Adipose tissue (tissue), 3 donors: ENCODE data around the gene MRPL51. TPM values are rescaled to one million over a fixed set of nuclear protein-coding genes. Genes with fewer than 3 reads are reported as not detected.
"Not testable (repeated sequence)": the region's sequence is repeated elsewhere in the genome, so short reads cannot be mapped to it uniquely, and the experiment has no call there.

Experiments used
- H3K27ac ChIP-seq: one replicate; pipeline ENCODE4 v1.5.1; 2013; ENCODE audit warnings: low read depth, low read length
- WGBS, 3 donors: extraction: QIAGEN DNeasy Blood & Tissue Kit; methylation state at CpG; one replicate each; pipeline ENCODE4 v1.1.7; 2013; 5-methylcytosine and 5-hydroxymethylcytosine counted together
- polyA plus RNA-seq, 3 donors: library from polyadenylated mRNA; stranded (reverse); fragments of 200-250 nt; gene quantifications; one replicate each; pipeline ENCODE4 v1.2.3, GENCODE V29; 2013
- donor health status: healthy with polysubstance abuse.
- donor health status: Bipolar disorder and iron deficiency.
- donor health status: healthy.

The MRPL51 gene
- polyA plus RNA-seq, 3 donors = 74.8 to 100 (median 94.9) TPM

- WGBS, 3 donors = 1% methylated on average over 14 of the region's 14 CpGs
- H3K27ac ChIP-seq = no peak overlapping the region
Observed at GRCh38 chr12:6494258-6494743, 1.2 kb upstream of the MRPL51 start.

- H3K27ac ChIP-seq = peak within 1 kb of the TSS; percentile 66
- 0 to 1% (median 0%) methylated on average over 47 to 49 of the region's 49 CpGs for WGBS, 3 donors
Observed at GRCh38 chr12:6493497-6494257, 615 bp upstream of the MRPL51 start, which contains the start of gene NCAPD2. Gene NCAPD2, plus strand, starts transcription at chr12:6494102. Its CDS starts 997 bp downstream, at chr12:6495099.

GRCh38 chr12:6490673-6491072 is 2.4 kb downstream of the MRPL51 start:
- WGBS, 3 donors = 98 to 100% (median 100%) methylated on average over 1 of the region's 1 CpG
- H3K27ac ChIP-seq = not testable (repeated sequence)

GRCh38 chr12:6489449-6489848 is 3.6 kb downstream of the MRPL51 start:
- no peak overlapping the region for H3K27ac ChIP-seq
- 72 to 75% (median 72%) methylated on average over 4 of the region's 4 CpGs for WGBS, 3 donors

- 84 to 85% (median 85%) methylated on average over 1 of the region's 1 CpG for WGBS, 3 donors
- no peak overlapping the region for H3K27ac ChIP-seq
Observed at GRCh38 chr12:6488240-6488639, 4.8 kb downstream of the MRPL51 start.

- WGBS, 3 donors = 72 to 86% (median 85%) methylated on average over 20 of the region's 20 CpGs
Observed at GRCh38 chr12:6478416-6478815, 14.6 kb downstream of the MRPL51 start.

GRCh38 chr12:6477601-6478377 is 15.3 kb downstream of the MRPL51 start:
- 90 to 96% (median 95%) methylated on average over 36 to 37 of the region's 37 CpGs for WGBS, 3 donors
- H3K27ac ChIP-seq = not testable (repeated sequence)

More at GRCh38 chr12:6478416-6478815, 14.6 kb downstream of the MRPL51 start:
- no peak overlapping the region for H3K27ac ChIP-seq

- H3K27ac ChIP-seq = no peak overlapping the region
- WGBS, 3 donors = 70 to 79% (median 77%) methylated on average over 3 of the region's 3 CpGs
Observed at GRCh38 chr12:6476489-6476888, 16.6 kb downstream of the MRPL51 start.

GRCh38 chr12:6475233-6475975 is 17.7 kb downstream of the MRPL51 start:
- H3K27ac ChIP-seq = not testable (repeated sequence)
- WGBS, 3 donors = 87 to 93% (median 92%) methylated on average over 32 to 42 of the region's 48 CpGs

GRCh38 chr12:6472491-6472890 is 20.6 kb downstream of the MRPL51 start:
- H3K27ac ChIP-seq = no peak overlapping the region
- 78 to 87% (median 81%) methylated on average over 11 of the region's 11 CpGs for WGBS, 3 donors

- H3K27ac ChIP-seq = no peak overlapping the region
- WGBS, 3 donors = 58 to 83% (median 66%) methylated on average over 1 of the region's 1 CpG
Observed at GRCh38 chr12:6471989-6472360, 21.1 kb downstream of the MRPL51 start.

- H3K27ac ChIP-seq = peak within 1 kb of the TSS; percentile 48
- 0% methylated on average over 62 to 69 of the region's 69 CpGs for WGBS, 3 donors
Observed at GRCh38 chr12:6470375-6471163, 22.5 kb downstream of the MRPL51 start, which contains the start of gene VAMP1. Gene VAMP1, minus strand, starts transcription at chr12:6470677. Its CDS starts 146 bp downstream, at chr12:6470531.

- WGBS, 3 donors = 28 to 29% (median 28%) methylated on average over 15 to 16 of the region's 16 CpGs
- H3K27ac ChIP-seq = peak overlapping the region; percentile 46
Observed at GRCh38 chr12:6469609-6470374, 23.3 kb downstream of the MRPL51 start.

- no peak overlapping the region for H3K27ac ChIP-seq
- WGBS, 3 donors = 73 to 85% (median 82%) methylated on average over 6 of the region's 6 CpGs
Observed at GRCh38 chr12:6469092-6469491, 24.0 kb downstream of the MRPL51 start.

- H3K27ac ChIP-seq = no peak overlapping the region
Observed at GRCh38 chr12:6468283-6468575, 24.8 kb downstream of the MRPL51 start.

- 94 to 97% (median 94%) methylated on average over 9 of the region's 9 CpGs for WGBS, 3 donors
- not testable (repeated sequence) for H3K27ac ChIP-seq
Observed at GRCh38 chr12:6467571-6468282, 25.3 kb downstream of the MRPL51 start.

GRCh38 chr12:6466751-6467150 is 26.3 kb downstream of the MRPL51 start:
- H3K27ac ChIP-seq = not testable (repeated sequence)
- 76 to 92% (median 89%) methylated on average over 4 of the region's 4 CpGs for WGBS, 3 donors
